Measurements from ENCODE around the gene SLC16A5. TPM values are rescaled to one million over a fixed set of nuclear protein-coding genes. Genes with fewer than 3 reads are reported as not detected.
A peak's percentile ranks its signal among the peaks of the same experiment; 100 is the strongest.

SLC16A5 gene
- total and polyA plus RNA-seq, 2 experiments from 2014 or later = 9.9 to 47.1 TPM

- no peak for DNase-seq (ENCODE audit: low read depth in 1 of 2, low spot score in 1 of 2)
- Histone ChIP-seq H3K27me3 (no peaks in the 10 kb centered on the region), H3K4me3 (no peak overlapping the region), H3K36me3 (peaks cover 3% of the 10 kb centered on the region), H3K27ac (no peak overlapping the region), H3K9me3 (ENCODE audit: low read depth) (no peaks in the 10 kb centered on the region), H3K4me1 (ENCODE audit: low read depth) (peaks cover 7% of the 10 kb centered on the region)
- TF ChIP-seq CTCF (IDR thresholded peaks at IDR 0.05; ENCODE audit: low read depth, low read length) = no peak
Measured at GRCh38 chr17:75099881-75100595, 12.3 kb downstream of the SLC16A5 start.

- Histone ChIP-seq H3K27ac (no peak overlapping the region), H3K4me3 (no peak overlapping the region), H3K36me3 (peaks cover 3% of the 10 kb centered on the region), H3K27me3 (no peaks in the 10 kb centered on the region), H3K9me3 (ENCODE audit: low read depth) (no peaks in the 10 kb centered on the region), H3K4me1 (ENCODE audit: low read depth) (peaks cover 7% of the 10 kb centered on the region)
- DNase-seq (ENCODE audit: low read depth in 1 of 2, low spot score in 1 of 2) = no peak
- no peak for TF ChIP-seq CTCF (IDR thresholded peaks at IDR 0.05; ENCODE audit: low read depth, low read length)
Measured at GRCh38 chr17:75102385-75102821, 14.6 kb downstream of the SLC16A5 start.

- TF ChIP-seq CTCF (IDR thresholded peaks at IDR 0.05; ENCODE audit: low read depth, low read length) = no peak
- H3K9me3 ChIP-seq (ENCODE audit: low read depth) = no peaks in the 10 kb centered on the region
- no peak overlapping the region for H3K4me3 ChIP-seq
- no peaks in the 10 kb centered on the region for H3K27me3 ChIP-seq
- DNase-seq (ENCODE audit: low read depth in 1 of 2, low spot score in 1 of 2) = no peak
- H3K36me3 ChIP-seq = peaks cover 3% of the 10 kb centered on the region
- H3K4me1 ChIP-seq (ENCODE audit: low read depth) = peaks cover 7% of the 10 kb centered on the region
- peak overlapping the region; percentile 72 for H3K27ac ChIP-seq
Measured at GRCh38 chr17:75103601-75104554, 16.1 kb downstream of the SLC16A5 start.

- Histone ChIP-seq H3K4me1 (ENCODE audit: low read depth) (peaks cover 7% of the 10 kb centered on the region), H3K4me3 (no peak overlapping the region), H3K36me3 (no peaks in the 10 kb centered on the region), H3K27ac (no peak overlapping the region), H3K9me3 (ENCODE audit: low read depth) (no peaks in the 10 kb centered on the region), H3K27me3 (no peaks in the 10 kb centered on the region)
- TF ChIP-seq CTCF (IDR thresholded peaks at IDR 0.05; ENCODE audit: low read depth, low read length) = peak; percentile 80
- peak; percentile 47 to 60 for DNase-seq (ENCODE audit: low read depth in 1 of 2, low spot score in 1 of 2)
Measured at GRCh38 chr17:75105126-75106080, 17.6 kb downstream of the SLC16A5 start.

- no peak overlapping the region for H3K27ac ChIP-seq
- TF ChIP-seq CTCF (IDR thresholded peaks at IDR 0.05; ENCODE audit: low read depth, low read length) = no peak
- DNase-seq (ENCODE audit: low read depth in 1 of 2, low spot score in 1 of 2) = no peak
- no peaks in the 10 kb centered on the region for H3K9me3 ChIP-seq (ENCODE audit: low read depth)
- H3K4me1 ChIP-seq (ENCODE audit: low read depth) = peaks cover 7% of the 10 kb centered on the region
- H3K36me3 ChIP-seq = no peaks in the 10 kb centered on the region
- H3K4me3 ChIP-seq = no peak overlapping the region
- H3K27me3 ChIP-seq = no peaks in the 10 kb centered on the region
Measured at GRCh38 chr17:75108193-75108592, 20.4 kb downstream of the SLC16A5 start.

All from cardiac muscle cell (in vitro differentiated cells and primary cell).